GM23338 (cell line): ENCODE measurements around the gene FAN1. TPM values are rescaled to one million over a fixed set of nuclear protein-coding genes. Genes with fewer than 3 reads are reported as not detected.

Source experiments
- ATAC-seq: fragments of 200-7000 bp; cut with Tn5 transposase; 3 replicates; pipeline ENCODE4 v1.9.1; 2020
- DNase-seq: peaks from one replicate; pipeline ENCODE4 v3.0.0-alpha.2; 2015; ENCODE audit warnings: low spot score
- H2AFZ ChIP-seq: fragments of 200-600 bp; sonication (generic); 2 replicates; pipeline ENCODE4 v1.8.0; 2016; ENCODE audit warnings: antibody characterized with exemption, mild to moderate bottlenecking, moderate library complexity
- H3F3A ChIP-seq: fragments of 200-600 bp; sonication (generic); replicated peaks from 2 replicates; pipeline ENCODE4 v1.8.0; 2017; ENCODE audit warnings: antibody characterized with exemption, mixed run types, low read depth
- H3K27ac ChIP-seq: fragments of 200-600 bp; sonication (generic); 2 replicates; pipeline ENCODE4 v1.6.1; 2016; ENCODE audit warnings: low read depth
- H3K27me3 ChIP-seq: fragments of 200-600 bp; sonication (generic); 2 replicates; pipeline ENCODE4 v1.8.0; 2016; ENCODE audit warnings: mild to moderate bottlenecking, mixed run types, moderate library complexity; ENCODE audit not compliant: insufficient read depth
- H3K36me3 ChIP-seq: fragments of 200-600 bp; sonication (generic); 2 replicates; pipeline ENCODE4 v1.8.0; 2016; ENCODE audit warnings: mild to moderate bottlenecking; ENCODE audit not compliant: insufficient read depth
- H3K4me1 ChIP-seq: fragments of 200-600 bp; sonication (generic); 2 replicates; pipeline ENCODE4 v1.8.0; 2016; ENCODE audit warnings: mild to moderate bottlenecking, moderate library complexity; ENCODE audit not compliant: insufficient read depth
- H3K4me2 ChIP-seq: fragments of 200-600 bp; sonication (generic); 2 replicates; pipeline ENCODE4 v1.7.1; 2017; ENCODE audit warnings: mixed run types
- H3K4me3 ChIP-seq: fragments of 200-600 bp; sonication (generic); 2 replicates; pipeline ENCODE4 v1.6.1; 2016; ENCODE audit warnings: mixed run types
- H3K79me2 ChIP-seq: fragments of 200-600 bp; sonication (generic); replicated peaks from 2 replicates; pipeline ENCODE4 v1.8.0; 2017; ENCODE audit warnings: mild to moderate bottlenecking; ENCODE audit not compliant: insufficient read depth
- H3K9me2 ChIP-seq: fragments of 200-600 bp; sonication (generic); 2 replicates; pipeline ENCODE4 v1.8.0; 2017; ENCODE audit not compliant: insufficient read depth
- H4K20me1 ChIP-seq: fragments of 200-600 bp; sonication (generic); replicated peaks from 2 replicates; pipeline ENCODE4 v1.8.0; 2017; ENCODE audit warnings: mild to moderate bottlenecking; ENCODE audit not compliant: insufficient read depth
- H3K27ac Mint-ChIP-seq: 2 replicates; pipeline ENCODE4 v1.8.0; 2020; ENCODE audit warnings: inconsistent platforms, mild to moderate bottlenecking, moderate library complexity, mixed read lengths
- H3K27me3 Mint-ChIP-seq: 3 replicates; pipeline ENCODE4 v1.8.0; 2022; ENCODE audit warnings: low read depth, mild to moderate bottlenecking, moderate library complexity, mixed read lengths, inconsistent platforms; ENCODE audit not compliant: insufficient read depth, poor library complexity
- H3K36me3 Mint-ChIP-seq: 3 replicates; pipeline ENCODE4 v1.8.0; 2021; ENCODE audit warnings: low read depth, mild to moderate bottlenecking, inconsistent platforms, moderate library complexity, mixed read lengths
- H3K4me1 Mint-ChIP-seq: 3 replicates; pipeline ENCODE4 v1.8.0; 2020; ENCODE audit warnings: mild to moderate bottlenecking, inconsistent platforms, mixed read lengths
- H3K4me3 Mint-ChIP-seq: 3 replicates; pipeline ENCODE4 v1.8.0; 2021; ENCODE audit warnings: moderate library complexity, mild to moderate bottlenecking, inconsistent platforms, mixed read lengths
- H3K9me3 Mint-ChIP-seq: 3 replicates; pipeline ENCODE4 v1.8.0; 2020; ENCODE audit warnings: moderate library complexity, mild to moderate bottlenecking, inconsistent platforms, mixed read lengths
- CTCF ChIP-seq, 2 experiments: fragments of 200-600 bp in 1 of 2; sonication (generic) in 1 of 2; conservative IDR thresholded peaks; 2 replicates each; pipeline versions ENCODE4 v1.5.1 to v1.6.1; 2016 to 2017; ENCODE audit warnings: antibody characterized with exemption in 2 of 2, low read depth in 2 of 2, mild to moderate bottlenecking in 2 of 2, moderate library complexity in 1 of 2
- ETS1 ChIP-seq: IDR thresholded peaks from 2 replicates; pipeline ENCODE4 v1.6.1; 2016; ENCODE audit warnings: antibody characterized with exemption
- EZH2phosphoT487 ChIP-seq: fragments of 200-600 bp; sonication (generic); IDR thresholded peaks from one replicate; pipeline ENCODE4 v1.8.1; 2018; ENCODE audit warnings: antibody characterized with exemption; ENCODE audit not compliant: unreplicated experiment
- JUNB ChIP-seq: IDR thresholded peaks from one replicate; pipeline ENCODE4 v1.6.1; 2016; ENCODE audit warnings: antibody characterized with exemption; ENCODE audit not compliant: unreplicated experiment
- NANOG ChIP-seq: IDR thresholded peaks from 2 replicates; pipeline ENCODE4 v1.6.1; 2016; ENCODE audit warnings: antibody characterized with exemption, borderline replicate concordance
- REST ChIP-seq: IDR thresholded peaks from one replicate; pipeline ENCODE4 v1.6.1; 2018; ENCODE audit warnings: antibody characterized with exemption; ENCODE audit not compliant: unreplicated experiment
- ZNF114 ChIP-seq: fragments of 250-450 bp; sonication (Bioruptor Pico); IDR thresholded peaks from 2 replicates; pipeline ENCODE4 v1.5.0; 2020; ENCODE audit warnings: mild to moderate bottlenecking, moderate library complexity
- ZNF331 ChIP-seq: fragments of 250-450 bp; sonication (Bioruptor Pico); IDR thresholded peaks from 2 replicates; pipeline ENCODE4 v1.5.0; 2020; ENCODE audit warnings: low read depth, mild to moderate bottlenecking, moderate library complexity
- polyA plus RNA-seq: library from polyadenylated mRNA; unstranded; fragments of >200 nt; fragmentation: Nextera tagmentation; extraction: Ambion mirVana; gene quantifications from 2 replicates; pipeline ENCODE4 v1.2.1, GENCODE V29; 2016
- total RNA-seq: library from RNA; depleted of rRNA; stranded (reverse); fragments of >200 nt; shearing (Covaris generic); gene quantifications from 2 replicates; pipeline ENCODE4 v1.2.3, GENCODE V29; 2014
- TF ChIP-seq, protein P1 (sequence below): fragments of 250-450 bp; sonication (Bioruptor Pico); IDR thresholded peaks from 2 replicates; pipeline ENCODE4 v1.5.0; 2020; ENCODE audit warnings: mild to moderate bottlenecking, moderate library complexity

FAN1 gene
- total and polyA plus RNA-seq, 2 experiments from 2014 or later, result 9.1 to 29.2 TPM

DNA sequence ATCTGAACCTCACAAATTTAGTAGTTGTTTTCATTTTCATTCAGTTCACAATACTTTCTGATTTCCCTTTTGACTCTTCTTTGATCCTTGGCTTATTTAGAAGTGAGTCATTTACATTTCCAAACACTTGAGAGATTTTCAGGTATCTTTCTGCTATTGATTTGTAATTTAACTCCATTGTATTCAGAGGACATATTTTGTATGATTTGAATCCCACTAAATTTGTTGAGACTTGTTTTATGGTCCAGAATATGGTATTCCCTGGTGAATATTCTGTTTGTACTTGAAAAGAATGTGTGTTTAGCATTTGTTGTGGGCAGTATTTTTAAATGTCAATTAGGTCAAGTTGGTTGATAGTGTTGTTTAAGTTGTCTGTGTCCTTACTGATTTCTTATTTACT lies 29.6 kb downstream of the FAN1 start (continued):
- TF ChIP-seq, protein P1, sequence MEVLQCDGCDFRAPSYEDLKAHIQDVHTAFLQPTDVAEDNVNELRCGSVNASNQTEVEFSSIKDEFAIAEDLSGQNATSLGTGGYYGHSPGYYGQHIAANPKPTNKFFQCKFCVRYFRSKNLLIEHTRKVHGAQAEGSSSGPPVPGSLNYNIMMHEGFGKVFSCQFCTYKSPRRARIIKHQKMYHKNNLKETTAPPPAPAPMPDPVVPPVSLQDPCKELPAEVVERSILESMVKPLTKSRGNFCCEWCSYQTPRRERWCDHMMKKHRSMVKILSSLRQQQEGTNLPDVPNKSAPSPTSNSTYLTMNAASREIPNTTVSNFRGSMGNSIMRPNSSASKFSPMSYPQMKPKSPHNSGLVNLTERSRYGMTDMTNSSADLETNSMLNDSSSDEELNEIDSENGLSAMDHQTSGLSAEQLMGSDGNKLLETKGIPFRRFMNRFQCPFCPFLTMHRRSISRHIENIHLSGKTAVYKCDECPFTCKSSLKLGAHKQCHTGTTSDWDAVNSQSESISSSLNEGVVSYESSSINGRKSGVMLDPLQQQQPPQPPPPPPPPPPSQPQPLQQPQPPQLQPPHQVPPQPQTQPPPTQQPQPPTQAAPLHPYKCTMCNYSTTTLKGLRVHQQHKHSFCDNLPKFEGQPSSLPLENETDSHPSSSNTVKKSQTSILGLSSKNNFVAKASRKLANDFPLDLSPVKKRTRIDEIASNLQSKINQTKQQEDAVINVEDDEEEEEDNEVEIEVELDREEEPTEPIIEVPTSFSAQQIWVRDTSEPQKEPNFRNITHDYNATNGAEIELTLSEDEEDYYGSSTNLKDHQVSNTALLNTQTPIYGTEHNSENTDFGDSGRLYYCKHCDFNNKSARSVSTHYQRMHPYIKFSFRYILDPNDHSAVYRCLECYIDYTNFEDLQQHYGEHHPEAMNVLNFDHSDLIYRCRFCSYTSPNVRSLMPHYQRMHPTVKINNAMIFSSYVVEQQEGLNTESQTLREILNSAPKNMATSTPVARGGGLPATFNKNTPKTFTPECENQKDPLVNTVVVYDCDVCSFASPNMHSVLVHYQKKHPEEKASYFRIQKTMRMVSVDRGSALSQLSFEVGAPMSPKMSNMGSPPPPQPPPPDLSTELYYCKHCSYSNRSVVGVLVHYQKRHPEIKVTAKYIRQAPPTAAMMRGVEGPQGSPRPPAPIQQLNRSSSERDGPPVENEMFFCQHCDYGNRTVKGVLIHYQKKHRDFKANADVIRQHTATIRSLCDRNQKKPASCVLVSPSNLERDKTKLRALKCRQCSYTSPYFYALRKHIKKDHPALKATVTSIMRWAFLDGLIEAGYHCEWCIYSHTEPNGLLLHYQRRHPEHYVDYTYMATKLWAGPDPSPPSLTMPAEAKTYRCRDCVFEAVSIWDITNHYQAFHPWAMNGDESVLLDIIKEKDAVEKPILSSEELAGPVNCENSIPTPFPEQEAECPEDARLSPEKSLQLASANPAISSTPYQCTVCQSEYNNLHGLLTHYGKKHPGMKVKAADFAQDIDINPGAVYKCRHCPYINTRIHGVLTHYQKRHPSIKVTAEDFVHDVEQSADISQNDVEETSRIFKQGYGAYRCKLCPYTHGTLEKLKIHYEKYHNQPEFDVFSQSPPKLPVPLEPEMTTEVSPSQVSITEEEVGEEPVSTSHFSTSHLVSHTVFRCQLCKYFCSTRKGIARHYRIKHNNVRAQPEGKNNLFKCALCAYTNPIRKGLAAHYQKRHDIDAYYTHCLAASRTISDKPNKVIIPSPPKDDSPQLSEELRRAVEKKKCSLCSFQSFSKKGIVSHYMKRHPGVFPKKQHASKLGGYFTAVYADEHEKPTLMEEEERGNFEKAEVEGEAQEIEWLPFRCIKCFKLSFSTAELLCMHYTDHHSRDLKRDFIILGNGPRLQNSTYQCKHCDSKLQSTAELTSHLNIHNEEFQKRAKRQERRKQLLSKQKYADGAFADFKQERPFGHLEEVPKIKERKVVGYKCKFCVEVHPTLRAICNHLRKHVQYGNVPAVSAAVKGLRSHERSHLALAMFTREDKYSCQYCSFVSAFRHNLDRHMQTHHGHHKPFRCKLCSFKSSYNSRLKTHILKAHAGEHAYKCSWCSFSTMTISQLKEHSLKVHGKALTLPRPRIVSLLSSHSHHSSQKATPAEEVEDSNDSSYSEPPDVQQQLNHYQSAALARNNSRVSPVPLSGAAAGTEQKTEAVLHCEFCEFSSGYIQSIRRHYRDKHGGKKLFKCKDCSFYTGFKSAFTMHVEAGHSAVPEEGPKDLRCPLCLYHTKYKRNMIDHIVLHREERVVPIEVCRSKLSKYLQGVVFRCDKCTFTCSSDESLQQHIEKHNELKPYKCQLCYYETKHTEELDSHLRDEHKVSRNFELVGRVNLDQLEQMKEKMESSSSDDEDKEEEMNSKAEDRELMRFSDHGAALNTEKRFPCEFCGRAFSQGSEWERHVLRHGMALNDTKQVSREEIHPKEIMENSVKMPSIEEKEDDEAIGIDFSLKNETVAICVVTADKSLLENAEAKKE (CRISPR knock-in tag), result no peak
- TF ChIP-seq CTCF (conservative IDR thresholded peaks at IDR 0.05; ENCODE audit: low read depth in 2 of 2) (no peak), ETS1 (no peak), JUNB (no peak), NANOG (no peak)

DNA sequence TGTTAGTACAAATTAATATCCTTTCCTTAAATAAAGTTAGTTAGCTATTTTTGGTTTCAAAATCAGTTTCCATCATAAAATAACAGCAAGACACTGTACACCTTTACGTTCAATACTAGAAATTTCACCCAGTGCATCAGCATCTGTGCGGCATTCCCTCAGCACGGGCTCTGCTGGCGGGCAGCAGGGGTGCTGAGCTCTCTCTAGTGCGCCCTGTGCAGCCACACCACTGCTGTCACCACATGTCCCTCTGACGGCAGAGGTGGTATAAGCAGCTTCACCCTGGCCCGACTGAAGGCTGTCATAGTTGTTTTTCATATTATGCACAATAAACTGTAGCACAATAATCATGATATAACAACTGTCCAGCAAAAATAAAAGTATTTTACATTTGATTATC lies 35.4 kb downstream of the FAN1 start:
- Mint-ChIP-seq H3K27me3 (peaks cover 4% of the 10 kb centered on the region), H3K36me3 (peaks cover 67% of the 10 kb centered on the region), H3K9me3 (no peaks in the 10 kb centered on the region), H3K27ac (no peak overlapping the region), H3K4me3 (no peak overlapping the region), H3K4me1 (no peaks in the 10 kb centered on the region)
- Histone ChIP-seq H3K4me1 (no peaks in the 10 kb centered on the region), H3K27ac (no peak overlapping the region), H2AFZ (no peak overlapping the region), H3K36me3 (peaks cover 23% of the 10 kb centered on the region), H3F3A (no peaks in the 10 kb centered on the region), H3K4me3 (no peak overlapping the region), H3K27me3 (no peaks in the 10 kb centered on the region), H3K9me2 (no peaks in the 10 kb centered on the region), H4K20me1 (no peaks in the 10 kb centered on the region; the same call in 1 of the 2 replicates), H3K79me2 (0 out of 2 replicates have a peak, but pooled peaks cover 2% of the 10 kb centered on the region), H3K4me2 (no peak overlapping the region)
- DNase-seq (no peak), ATAC-seq (no peak)
- TF ChIP-seq REST (no peak), ZNF331 (CRISPR knock-in tag) (no peak), NANOG (no peak), ZNF114 (CRISPR knock-in tag) (no peak), EZH2phosphoT487 (no peak), ETS1 (no peak)
